Adipocyte (in vitro differentiated cells): Measurements from ENCODE around the gene LRRC10.

Experiments
- DNase-seq: peaks from one replicate; pipeline ENCODE4 v3.0.0-alpha.2; 2015; ENCODE audit warnings: low read depth
- H3K27me3 ChIP-seq: replicated peaks from 2 replicates; pipeline ENCODE4 v1.7.0; 2013; ENCODE audit warnings: mild to moderate bottlenecking, low read length, moderate library complexity; ENCODE audit not compliant: control insufficient read depth, insufficient read depth
- H3K36me3 ChIP-seq: 2 replicates; pipeline ENCODE4 v1.7.0; 2013; ENCODE audit warnings: low read length, mild to moderate bottlenecking, moderate library complexity; ENCODE audit not compliant: control insufficient read depth, insufficient read depth, severe bottlenecking
- H3K4me1 ChIP-seq: 2 replicates; pipeline ENCODE4 v1.7.0; 2013; ENCODE audit warnings: mild to moderate bottlenecking, low read length, moderate library complexity; ENCODE audit not compliant: control insufficient read depth, insufficient read depth
- H3K4me3 ChIP-seq: 2 replicates; pipeline ENCODE4 v1.7.0; 2013; ENCODE audit warnings: mild to moderate bottlenecking, low read length, moderate library complexity
- H3K9ac ChIP-seq: 2 replicates; pipeline ENCODE4 v1.7.0; 2013; ENCODE audit warnings: mild to moderate bottlenecking, low read length, moderate library complexity
- H3K9me3 ChIP-seq: 2 replicates; pipeline ENCODE4 v1.7.0; 2013; ENCODE audit warnings: mild to moderate bottlenecking, low read length, moderate library complexity; ENCODE audit not compliant: control insufficient read depth

Gene LRRC10

DNA sequence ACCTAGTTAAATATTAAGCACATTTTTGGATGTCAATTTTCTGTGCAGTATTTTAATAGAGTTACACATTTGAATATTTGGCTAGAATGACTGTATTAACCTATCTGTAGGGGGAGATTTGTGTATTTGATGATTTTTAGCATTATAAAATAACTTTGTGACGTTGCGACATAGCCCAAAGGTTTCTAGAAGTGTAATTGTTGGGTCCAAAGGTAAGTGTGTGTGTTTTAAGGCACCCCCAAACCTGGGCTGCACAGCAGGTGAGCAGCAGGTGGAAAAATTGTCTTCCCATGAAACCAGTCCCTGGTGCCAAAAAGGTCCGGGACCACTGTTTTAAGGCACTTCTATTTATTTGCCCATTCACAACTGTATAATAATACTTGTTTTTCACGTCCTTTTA, 22.2 kb downstream of the LRRC10 start:
- no peaks in the 10 kb centered on the region for H3K27me3 ChIP-seq
- peaks cover 69% of the 10 kb centered on the region for H3K36me3 ChIP-seq
- no peak for DNase-seq
- peaks cover 7% of the 10 kb centered on the region for H3K4me1 ChIP-seq
- no peak overlapping the region for H3K4me3 ChIP-seq
- H3K9me3 ChIP-seq: no peaks in the 10 kb centered on the region
- no peak overlapping the region for H3K9ac ChIP-seq

DNA sequence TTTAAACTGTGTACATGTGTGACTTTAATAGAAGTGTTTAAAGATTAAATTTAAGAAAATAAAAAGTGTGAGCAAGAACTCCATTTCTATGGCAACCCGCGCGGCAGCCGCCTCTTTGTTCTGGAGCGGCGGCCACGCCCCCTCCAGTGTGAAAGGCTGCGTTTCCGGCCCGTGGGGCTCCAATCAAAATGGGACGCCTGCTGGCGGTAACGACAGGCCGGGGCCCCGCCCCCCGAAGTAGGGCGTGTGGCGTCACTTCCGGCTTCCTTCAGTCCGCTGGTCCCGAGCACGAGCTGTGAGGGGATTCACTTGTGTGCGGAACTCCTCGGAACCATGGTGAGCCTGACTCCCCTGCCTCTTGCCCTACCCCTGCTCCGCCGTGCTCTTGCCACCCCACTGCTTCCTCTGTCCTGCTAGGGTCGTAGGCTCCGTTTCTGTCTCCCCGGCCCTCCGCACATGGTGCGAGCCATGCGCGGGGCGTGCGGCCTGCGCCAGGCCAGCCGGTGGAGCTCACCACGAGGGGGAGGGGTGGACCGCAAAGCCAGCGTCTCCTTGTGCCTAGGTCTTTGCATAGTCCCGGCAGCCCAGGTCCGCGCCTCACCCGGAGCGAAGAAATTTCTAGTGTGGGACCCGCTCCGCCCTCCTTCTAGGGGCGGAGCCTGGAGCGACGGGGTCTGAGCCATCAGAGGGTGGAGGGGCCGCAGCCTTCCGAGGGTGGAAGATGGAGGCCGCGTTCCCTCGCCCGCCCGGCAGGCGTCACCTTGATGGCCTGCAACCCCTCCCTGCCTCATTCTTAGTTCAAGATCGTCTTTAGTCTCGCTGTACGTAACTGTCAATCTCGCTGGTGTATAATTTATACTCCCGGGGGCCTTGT, 25.3 kb downstream of the LRRC10 start, which contains the start of gene CCT2:
CCT2 (plus strand) TSS at position 271 of the 874 bp plus-strand sequence; CDS start at position 334, 63 bp downstream.
- peak within 1 kb of the TSS; percentile 100 for H3K4me3 ChIP-seq
- peaks cover 7% of the 10 kb centered on the region for H3K4me1 ChIP-seq
- peaks cover 38% of the 10 kb centered on the region for H3K36me3 ChIP-seq
- DNase-seq: peak; percentile 99
- H3K27me3 ChIP-seq: no peaks in the 10 kb centered on the region
- H3K9me3 ChIP-seq: no peaks in the 10 kb centered on the region
- H3K9ac ChIP-seq: peak within 1 kb of the TSS; percentile 100

DNA sequence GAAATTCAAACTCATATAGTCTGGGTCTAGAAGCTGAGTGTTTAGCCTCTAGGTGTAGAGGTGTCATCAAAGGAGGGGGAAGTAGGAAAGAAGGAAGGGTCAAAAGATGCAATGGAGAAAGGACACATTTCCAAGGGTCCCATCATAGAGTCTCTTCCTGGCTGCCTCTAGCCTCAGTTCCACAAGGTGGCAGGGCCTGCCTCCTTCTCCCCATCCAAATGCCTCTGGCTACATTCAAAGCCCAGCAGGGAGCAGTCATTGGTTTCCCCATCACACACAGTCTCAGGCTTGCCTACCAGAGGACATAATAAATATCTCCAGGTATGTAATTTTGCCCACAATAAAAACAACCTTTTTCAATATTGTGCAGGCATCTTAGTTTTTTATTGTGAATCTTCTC, 27.5 kb downstream of the LRRC10 start:
- peaks cover 15% of the 10 kb centered on the region for H3K36me3 ChIP-seq
- H3K9me3 ChIP-seq: no peaks in the 10 kb centered on the region
- DNase-seq: no peak
- no peaks in the 10 kb centered on the region for H3K27me3 ChIP-seq
- peaks cover 7% of the 10 kb centered on the region for H3K4me1 ChIP-seq
- no peak overlapping the region for H3K4me3 ChIP-seq
- no peak overlapping the region for H3K9ac ChIP-seq

DNA sequence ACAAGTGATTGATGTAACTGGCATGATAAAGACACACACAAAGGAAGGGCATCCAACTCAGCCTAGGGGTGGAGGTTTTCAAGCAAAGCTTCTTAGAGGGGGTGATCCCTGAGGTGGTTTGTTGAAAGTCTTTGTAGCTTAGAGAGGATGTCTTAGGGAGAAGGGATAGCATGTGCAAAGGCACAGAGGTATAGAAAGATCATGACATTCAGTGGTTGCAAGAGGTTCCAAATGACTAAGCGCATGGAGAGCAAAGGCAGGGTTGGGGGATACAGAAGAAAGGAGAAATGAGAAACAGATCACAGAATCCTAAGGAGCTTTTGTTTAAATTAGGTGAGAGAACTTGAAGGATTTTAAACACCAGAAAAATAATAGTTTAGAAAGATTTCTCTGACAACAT, 30.6 kb downstream of the LRRC10 start:
- Histone ChIP-seq H3K36me3 (peaks cover 10% of the 10 kb centered on the region), H3K4me1 (no peaks in the 10 kb centered on the region), H3K4me3 (no peak overlapping the region), H3K27me3 (no peaks in the 10 kb centered on the region), H3K9me3 (no peaks in the 10 kb centered on the region), H3K9ac (no peak overlapping the region)
- no peak for DNase-seq

DNA sequence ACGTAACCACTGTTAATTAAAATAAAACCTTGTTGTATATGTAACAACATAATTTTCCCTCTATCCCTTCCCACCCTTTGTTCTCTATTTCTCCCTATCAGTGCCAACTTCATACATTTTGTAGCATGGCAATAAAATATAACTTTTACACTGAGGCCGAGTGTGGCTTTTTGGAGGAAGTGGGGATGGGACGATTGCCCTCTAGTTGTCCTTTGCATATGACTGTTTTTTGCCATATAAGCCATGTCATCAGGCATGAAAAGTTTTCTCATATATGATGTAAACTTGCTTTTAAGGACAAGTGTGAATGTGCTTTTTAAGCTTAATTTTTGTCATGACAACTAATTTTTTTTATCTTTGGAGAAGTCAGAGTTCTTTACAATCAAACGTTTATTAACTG, 31.7 kb downstream of the LRRC10 start:
- no peaks in the 10 kb centered on the region for H3K4me1 ChIP-seq

DNA sequence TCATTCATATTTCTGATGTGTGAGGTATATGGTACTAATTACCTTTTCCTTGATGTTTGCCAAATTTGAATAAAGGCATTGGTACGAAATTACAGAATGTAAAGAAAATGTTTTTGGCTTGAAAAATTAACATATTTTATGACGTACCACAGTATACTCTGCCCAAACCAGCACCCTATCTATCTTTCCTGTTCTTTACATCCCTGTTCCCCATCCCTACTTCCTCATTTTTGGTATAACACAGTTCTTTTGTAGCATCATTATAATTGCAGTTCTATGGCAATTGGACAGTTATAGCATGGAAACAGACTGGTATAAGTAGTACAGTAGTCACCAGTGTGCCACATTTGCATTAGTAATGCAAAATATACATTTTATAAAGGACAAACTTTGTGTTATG, 32.4 kb downstream of the LRRC10 start:
- Histone ChIP-seq H3K4me3 (no peak overlapping the region), H3K4me1 (no peaks in the 10 kb centered on the region), H3K9me3 (no peaks in the 10 kb centered on the region), H3K9ac (no peak overlapping the region), H3K36me3 (peaks cover 28% of the 10 kb centered on the region), H3K27me3 (no peaks in the 10 kb centered on the region)
- no peak for DNase-seq

More for the DNA sequence above, 31.7 kb downstream of the LRRC10 start:
- Histone ChIP-seq H3K27me3 (no peaks in the 10 kb centered on the region), H3K36me3 (peaks cover 21% of the 10 kb centered on the region), H3K9ac (no peak overlapping the region), H3K4me3 (no peak overlapping the region), H3K9me3 (no peaks in the 10 kb centered on the region)
- DNase-seq: no peak

DNA sequence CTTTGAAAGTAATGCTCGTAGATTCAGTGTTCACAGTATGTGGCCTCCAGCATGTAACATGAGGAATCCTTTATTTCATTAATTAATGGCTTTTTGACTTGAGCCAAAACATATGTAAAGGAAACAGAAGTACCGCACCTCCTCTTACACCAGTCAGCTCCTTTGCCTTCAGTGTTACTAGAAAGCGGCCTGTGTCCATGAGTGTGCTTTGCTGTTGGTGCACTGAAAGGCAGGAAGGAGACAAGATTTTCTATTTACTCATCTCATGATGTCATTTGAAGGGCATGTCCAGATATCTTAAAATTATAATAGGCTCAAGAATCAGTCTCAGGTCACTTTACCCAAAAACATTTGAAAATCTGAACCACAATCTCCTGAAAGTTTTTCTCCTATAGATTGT, 35.4 kb downstream of the LRRC10 start:
- Histone ChIP-seq H3K9me3 (no peaks in the 10 kb centered on the region), H3K4me3 (no peak overlapping the region), H3K9ac (no peak overlapping the region), H3K27me3 (no peaks in the 10 kb centered on the region), H3K4me1 (peaks cover 2% of the 10 kb centered on the region), H3K36me3 (peaks cover 46% of the 10 kb centered on the region)
- no peak for DNase-seq

DNA sequence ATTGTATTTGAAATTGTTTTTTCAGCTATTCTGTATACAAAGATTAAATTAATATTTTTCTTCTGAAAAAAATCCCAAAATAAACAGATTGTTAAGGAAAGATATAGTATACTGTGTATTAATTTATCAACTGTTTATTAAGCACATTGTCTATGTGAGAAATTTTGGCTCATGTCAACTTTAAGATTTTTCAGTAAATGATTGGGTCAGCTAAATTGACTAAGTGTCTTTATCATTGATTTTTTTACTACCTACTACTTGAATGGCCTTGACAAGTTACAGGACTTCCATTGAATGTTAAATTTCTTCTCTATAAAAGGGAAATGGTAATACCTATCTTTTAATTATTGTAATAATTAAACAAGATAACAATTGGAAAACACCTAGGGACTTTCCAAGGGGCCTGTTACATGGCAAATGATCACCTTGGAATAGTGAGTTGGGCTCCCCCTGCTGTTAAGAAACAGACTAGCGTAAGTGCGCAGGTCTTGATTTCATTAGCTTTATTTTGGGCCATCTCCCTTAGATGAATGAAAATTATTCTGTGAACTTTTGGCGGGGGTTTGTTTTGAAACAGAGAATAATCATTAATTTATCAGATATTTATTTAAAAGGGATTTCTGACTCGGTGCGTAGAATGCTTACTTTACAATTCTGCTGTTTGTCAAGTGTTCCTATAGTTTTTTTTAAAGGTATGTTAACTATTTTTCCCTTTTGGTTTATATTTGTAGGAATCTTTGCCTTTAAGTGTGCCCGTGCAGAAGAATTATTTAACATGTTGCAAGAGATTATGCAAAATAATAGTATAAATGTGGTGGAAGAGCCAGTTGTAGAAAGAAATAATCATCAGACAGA, 39.9 kb downstream of the LRRC10 start:
- Histone ChIP-seq H3K9me3 (no peaks in the 10 kb centered on the region), H3K27me3 (no peaks in the 10 kb centered on the region), H3K36me3 (peaks cover 54% of the 10 kb centered on the region), H3K4me3 (no peak overlapping the region), H3K9ac (no peak overlapping the region), H3K4me1 (peaks cover 13% of the 10 kb centered on the region)
- DNase-seq: peak; percentile 85

DNA sequence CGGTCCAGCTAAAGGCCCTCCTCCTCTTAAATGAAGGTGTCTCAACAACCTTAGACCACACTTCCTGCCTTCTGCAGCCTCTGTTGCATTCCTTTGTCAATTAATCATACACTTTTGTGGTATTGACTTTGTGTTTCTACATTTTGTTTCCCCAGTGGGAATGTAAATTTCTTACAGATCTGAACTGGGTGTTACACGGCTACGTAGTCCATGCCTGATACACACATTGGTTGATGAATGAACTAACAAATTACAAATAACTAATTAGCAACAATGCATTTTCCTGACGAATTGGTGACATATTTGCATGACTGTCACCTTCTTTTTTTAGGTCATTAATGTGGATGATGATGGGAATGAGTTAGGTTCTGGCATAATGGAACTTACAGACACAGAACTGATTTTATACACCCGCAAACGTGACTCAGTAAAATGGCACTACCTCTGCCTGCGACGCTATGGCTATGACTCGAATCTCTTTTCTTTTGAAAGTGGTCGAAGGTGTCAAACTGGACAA, 40.6 kb downstream of the LRRC10 start:
- Histone ChIP-seq H3K27me3 (no peaks in the 10 kb centered on the region), H3K9ac (no peak overlapping the region), H3K36me3 (peaks cover 51% of the 10 kb centered on the region), H3K4me3 (no peak overlapping the region), H3K4me1 (peaks cover 13% of the 10 kb centered on the region), H3K9me3 (no peaks in the 10 kb centered on the region)
- peak; percentile 47 for DNase-seq

DNA sequence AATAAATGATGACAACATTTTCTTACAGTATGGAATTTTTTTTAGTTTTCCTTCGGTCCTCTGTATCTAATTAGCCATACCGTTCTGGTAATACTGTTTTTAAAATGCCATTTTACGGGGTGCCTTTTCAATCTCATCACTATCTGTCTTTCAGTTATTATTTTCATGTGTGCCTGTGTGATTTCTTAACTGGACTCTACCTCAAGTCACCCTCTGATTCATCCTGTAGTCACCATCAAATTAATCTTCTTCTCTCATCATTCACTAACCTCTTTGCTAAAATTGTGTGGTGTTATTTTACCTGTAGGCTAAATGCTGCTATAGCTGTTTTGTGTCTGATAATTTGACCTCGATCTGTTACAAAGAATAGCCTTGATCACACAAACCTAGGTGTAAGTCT, 41.5 kb downstream of the LRRC10 start:
- no peaks in the 10 kb centered on the region for H3K27me3 ChIP-seq
- no peak for DNase-seq
- peaks cover 13% of the 10 kb centered on the region for H3K4me1 ChIP-seq
- H3K4me3 ChIP-seq: no peak overlapping the region
- H3K9ac ChIP-seq: no peak overlapping the region
- no peaks in the 10 kb centered on the region for H3K9me3 ChIP-seq
- peaks cover 51% of the 10 kb centered on the region for H3K36me3 ChIP-seq

DNA sequence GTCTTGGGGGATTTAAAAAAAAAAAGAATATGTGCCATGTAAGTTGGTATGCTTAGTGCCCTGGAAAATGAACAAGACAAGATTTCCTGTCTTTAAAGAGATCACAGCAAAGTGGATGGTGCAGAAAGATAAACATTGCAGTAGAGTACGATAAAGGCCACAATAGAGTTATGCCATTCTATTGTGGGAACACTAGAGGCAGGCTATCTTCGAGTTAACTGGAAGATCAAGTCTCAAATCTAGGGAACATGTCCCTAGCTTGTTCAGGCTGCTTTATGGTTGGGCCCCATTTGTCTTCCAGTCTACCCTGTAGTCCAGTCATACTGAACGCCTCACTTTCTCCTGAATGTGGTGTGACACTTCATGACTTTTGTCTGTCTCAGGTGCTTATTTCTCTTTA, 44.1 kb downstream of the LRRC10 start:
- Histone ChIP-seq H3K4me1 (peaks cover 13% of the 10 kb centered on the region), H3K27me3 (no peaks in the 10 kb centered on the region), H3K4me3 (no peak overlapping the region), H3K9ac (no peak overlapping the region), H3K9me3 (no peaks in the 10 kb centered on the region), H3K36me3 (peaks cover 46% of the 10 kb centered on the region)
- no peak for DNase-seq
